GM19372 (cell line): ENCODE results near the gene KIF5A.

Experiments
- ATAC-seq: cut with Tn5 transposase; IDR thresholded peaks from one replicate; pipeline ENCODE4 v1.9.1; 2021; ENCODE audit warnings: mild to moderate bottlenecking, low read depth, moderate library complexity; ENCODE audit not compliant: unreplicated experiment

KIF5A gene

GRCh38 chr12:57603815-57604453, 54.1 kb downstream of the KIF5A start:
- ATAC-seq, result no peak

DNA sequence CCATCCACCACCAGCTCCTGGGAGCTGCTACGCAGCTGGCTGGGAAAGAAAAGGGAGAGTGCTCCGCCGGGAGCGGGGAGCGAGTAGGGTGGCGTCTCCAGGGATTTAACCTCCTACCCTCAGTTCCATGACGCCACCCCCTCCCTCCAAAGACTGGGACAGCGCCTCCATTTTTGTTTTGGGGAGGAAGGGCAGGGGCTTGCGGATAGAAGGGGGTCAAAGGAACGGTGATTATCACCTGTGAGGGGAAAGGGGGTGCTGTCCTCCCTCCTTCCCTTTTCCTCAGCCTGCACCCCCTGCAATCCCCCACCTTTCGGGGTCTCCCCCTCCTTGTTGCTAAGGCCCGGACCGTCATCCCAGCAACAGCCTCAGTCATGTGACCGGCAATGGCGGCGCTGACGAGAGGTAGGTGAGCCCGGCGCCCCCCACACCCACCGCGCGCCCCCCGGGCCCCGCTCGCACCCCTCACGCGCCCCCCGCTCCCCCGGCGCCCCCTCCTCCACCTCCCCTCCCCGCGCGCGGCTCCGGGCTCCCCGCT, 54.7 kb downstream of the KIF5A start, which contains the start of gene DTX3:
TSS of gene DTX3 (plus strand) at position 371 of the 538 bp plus-strand sequence. CDS start 1,694 bp downstream, outside the sequence.
- peak; percentile 66 for ATAC-seq

- no peak for ATAC-seq
These were observed 55.4 kb downstream of the KIF5A start for GRCh38 chr12:57604992-57605810.

DNA sequence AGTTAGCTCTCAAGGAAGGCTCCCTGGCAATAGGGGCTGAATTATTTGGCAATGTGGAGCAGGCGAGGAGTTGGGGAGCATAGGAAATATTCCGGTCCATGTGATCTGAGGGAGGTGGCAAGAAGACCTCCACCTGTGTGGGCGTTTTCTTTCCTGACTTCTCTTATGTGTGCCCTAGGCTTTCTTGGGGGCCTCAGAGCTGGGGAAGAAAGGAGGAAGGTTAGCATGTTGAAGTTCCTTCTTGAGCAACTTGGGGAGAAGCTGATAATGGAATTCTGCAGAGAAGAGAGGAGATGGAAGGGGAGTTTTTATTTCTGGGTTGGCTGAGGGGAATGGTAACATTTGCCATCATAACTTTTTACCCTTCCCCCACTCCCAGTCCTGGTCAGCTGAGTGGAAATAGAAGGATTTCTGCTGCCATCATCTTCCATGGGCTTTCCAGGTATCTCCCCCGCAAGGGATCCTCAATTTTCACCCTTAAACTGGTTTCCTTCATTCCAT, 56.0 kb downstream of the KIF5A start:
- ATAC-seq, result no peak

DNA sequence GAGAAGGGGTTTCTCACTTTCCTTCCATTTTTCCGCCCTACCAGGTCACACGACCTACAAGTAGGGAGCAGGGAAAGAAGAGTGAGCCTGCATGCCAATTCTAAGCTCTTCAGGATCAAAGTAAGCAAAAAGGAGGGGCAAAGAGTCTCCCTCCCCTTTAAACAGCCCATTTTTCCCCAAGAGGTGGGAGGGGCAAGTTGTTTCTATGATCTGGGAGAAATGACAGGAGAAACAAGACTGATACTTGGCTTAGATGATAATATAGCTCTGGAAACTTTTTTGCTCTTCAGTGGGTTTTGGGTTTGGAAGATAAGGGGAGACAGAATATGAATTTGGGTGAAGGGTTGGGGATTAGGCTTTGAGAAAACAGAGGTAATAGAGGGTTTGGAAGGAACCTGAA, 56.6 kb downstream of the KIF5A start:
- ATAC-seq, result no peak

DNA sequence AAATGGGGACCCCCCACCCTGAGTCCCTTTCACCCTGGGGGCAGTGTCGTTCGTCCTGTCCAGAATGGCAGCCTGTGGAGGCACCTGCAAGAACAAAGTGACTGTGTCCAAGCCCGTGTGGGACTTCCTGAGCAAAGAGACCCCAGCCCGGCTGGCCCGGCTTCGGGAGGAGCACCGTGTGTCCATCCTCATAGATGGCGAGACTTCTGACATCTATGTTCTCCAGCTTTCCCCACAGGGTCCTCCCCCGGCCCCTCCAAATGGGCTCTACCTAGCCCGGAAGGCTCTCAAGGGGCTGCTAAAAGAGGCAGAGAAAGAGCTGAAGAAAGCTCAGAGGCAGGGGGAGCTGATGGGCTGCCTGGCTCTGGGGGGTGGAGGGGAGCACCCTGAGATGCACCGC, 57.0 kb downstream of the KIF5A start:
- ATAC-seq, result no peak

DNA sequence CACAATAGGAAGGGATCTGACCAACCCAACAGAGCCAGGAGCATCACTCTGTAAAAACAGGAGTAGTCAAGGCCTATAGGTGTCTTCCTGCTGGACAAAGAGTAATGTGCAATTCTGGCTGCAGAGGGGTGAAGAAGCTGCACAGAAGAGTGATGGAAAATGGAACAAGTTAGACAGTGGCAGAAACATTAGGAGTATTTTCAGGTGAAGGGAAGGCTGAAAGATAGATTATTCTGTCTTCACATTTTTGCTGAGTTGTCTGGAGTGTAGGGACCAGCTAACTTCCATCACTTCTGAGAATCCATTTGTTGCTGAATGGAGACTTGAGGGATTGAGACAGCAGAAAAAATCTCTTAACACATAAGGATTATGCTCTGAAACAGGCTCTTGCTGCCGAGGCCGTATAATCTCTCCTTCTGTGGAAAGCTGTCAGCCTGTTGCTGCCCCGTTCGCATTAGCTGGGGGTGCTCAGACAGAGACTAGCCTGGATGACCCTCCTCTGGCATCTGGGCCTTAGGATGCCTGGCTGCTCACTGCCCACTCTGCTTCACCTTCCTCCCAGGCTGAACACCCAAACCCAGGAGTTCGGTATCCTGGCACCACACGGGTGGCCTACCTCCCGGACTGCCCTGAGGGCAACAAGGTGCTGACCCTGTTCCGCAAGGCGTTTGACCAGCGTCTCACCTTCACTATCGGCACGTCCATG, 58.3 kb downstream of the KIF5A start:
- ATAC-seq, result no peak

DNA sequence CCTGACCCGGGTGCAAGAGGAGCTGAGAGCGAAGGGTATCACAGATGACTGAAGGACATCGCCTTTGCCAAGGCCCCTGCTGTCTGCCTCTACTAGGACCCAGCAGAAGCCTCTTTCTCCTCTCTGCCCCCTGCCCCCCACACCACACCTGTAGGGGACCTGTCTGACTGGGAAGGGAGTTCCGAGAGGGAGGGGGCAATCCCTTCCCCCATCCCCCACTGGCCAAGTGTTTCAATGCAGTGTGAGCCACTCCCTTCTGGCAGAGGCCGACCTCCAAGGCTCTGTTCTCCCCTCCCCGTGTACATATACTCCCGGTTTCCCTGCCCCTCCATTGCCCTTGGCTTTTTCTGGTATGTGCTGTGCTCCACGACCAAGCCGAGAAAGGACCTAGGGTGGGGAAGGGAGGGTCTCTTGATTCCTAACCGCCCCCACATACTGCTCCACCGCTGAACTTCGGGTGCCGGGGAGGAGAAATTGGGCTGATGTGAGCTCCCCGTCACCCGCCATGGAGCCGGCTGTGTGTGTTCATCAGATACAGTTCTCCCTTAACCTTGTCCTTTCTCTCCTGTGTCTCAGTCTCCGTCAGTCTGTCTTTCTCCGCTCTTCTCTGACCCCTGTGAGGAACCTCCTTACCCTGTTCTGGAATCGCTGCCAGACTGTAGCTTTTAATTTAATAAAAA, 59.4 kb downstream of the KIF5A start:
- ATAC-seq, result no peak

GRCh38 chr12:57609781-57610553, 60.1 kb downstream of the KIF5A start:
- ATAC-seq, result no peak

DNA sequence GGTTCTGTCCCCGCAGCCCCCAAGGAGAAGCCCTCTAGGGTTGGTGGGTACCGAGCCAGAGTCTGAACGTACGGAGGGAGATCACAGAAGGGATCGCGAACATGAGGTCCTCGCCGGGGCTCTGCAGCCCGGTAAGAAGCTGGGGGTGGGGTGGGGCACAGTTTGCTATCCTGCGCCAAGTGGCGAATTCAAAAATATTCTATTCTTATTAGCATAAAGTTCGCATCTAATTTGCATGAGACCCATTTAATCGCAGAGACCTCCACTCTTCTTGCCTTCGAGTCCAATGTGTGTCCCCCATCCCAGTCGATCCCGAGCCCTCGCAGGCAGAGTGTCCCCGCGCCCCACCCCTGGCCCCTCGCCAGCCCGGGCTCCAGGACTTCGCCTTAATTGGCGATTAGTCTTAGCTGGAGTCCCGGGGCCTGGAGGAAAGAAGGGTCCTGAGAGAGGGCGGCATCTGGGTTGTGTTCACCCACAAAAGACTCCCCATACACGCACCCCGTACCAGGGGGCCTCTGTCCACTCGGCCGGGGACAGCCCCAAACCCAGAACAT, 60.8 kb downstream of the KIF5A start:
- no peak for ATAC-seq

- no peak for ATAC-seq
These were observed 61.4 kb downstream of the KIF5A start, which contains the start of gene ARHGEF25 for GRCh38 chr12:57611108-57611826. Gene ARHGEF25, plus strand, starts transcription at chr12:57611435. Its CDS starts 460 bp downstream, at chr12:57611895.

- ATAC-seq, result no peak
These were observed 62.2 kb downstream of the KIF5A start for GRCh38 chr12:57611827-57612710.

- no peak for ATAC-seq
These were observed 63.0 kb downstream of the KIF5A start for GRCh38 chr12:57612711-57613426.

GRCh38 chr12:57613427-57614109, 63.7 kb downstream of the KIF5A start:
- ATAC-seq, result no peak

DNA sequence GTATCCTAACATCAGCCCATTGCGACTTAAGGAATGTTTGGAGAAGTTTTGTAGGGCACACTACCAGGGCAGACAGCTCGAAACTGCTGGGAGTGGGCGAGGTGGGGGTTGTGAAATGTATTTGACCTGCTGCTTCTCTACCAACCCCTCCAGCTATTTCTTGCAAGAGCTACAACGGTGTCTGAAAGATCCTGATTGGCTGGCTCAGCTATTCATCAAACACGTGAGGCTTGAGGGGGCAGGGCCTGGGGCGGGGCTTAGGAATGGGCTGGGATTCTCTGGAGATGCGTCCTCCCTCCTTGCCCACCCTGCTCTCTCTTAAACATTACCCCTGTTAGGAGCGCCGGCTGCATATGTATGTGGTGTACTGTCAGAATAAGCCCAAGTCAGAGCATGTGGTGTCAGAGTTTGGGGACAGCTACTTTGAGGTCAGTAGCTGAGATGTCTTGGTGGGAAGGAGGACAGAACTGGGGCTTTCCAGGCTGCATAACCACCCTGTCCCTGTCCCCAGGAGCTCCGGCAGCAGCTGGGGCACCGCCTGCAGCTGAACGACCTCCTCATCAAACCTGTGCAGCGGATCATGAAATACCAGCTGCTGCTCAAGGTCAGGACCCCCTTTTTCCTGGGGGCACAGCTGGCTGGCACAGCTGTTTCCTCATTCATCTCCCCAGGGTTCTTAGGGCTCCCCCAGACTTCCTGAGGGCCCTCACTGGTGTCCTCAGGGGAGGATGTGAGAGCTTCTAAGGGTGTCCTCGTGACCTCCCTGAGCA, 64.5 kb downstream of the KIF5A start:
- peak; percentile 52 for ATAC-seq
